GM12864 (cell line): ENCODE data around the gene TRO.

ENCODE experiments used
- DNase-seq: peaks from one replicate; pipeline ENCODE4 v3.0.0-alpha.2; 2011; ENCODE audit warnings: low read depth
- H3K4me3 ChIP-seq: 2 replicates; pipeline ENCODE4 v1.5.1; 2011; ENCODE audit warnings: mild to moderate bottlenecking, low read depth, low read length, control low read depth
- CTCF ChIP-seq: IDR thresholded peaks from 2 replicates; pipeline ENCODE4 v1.5.1; 2011; ENCODE audit warnings: low read depth, mild to moderate bottlenecking, moderate library complexity, low read length, control low read depth, inconsistent platforms; ENCODE audit errors: missing control alignments

TRO gene

GRCh38 chrX:54920610-54921426 lies at the start of gene TRO:
TRO (plus strand) TSS chrX:54920824; CDS start chrX:54922247, 1,423 bp downstream.
- DNase-seq = no peak
- TF ChIP-seq CTCF = peak; percentile 3
- H3K4me3 ChIP-seq = peak within 1 kb of the TSS; percentile 61

GRCh38 chrX:54885740-54886139 lies 34.9 kb upstream of the TRO start:
- no peak for DNase-seq
- no peak for TF ChIP-seq CTCF
- H3K4me3 ChIP-seq = no peak overlapping the region

GRCh38 chrX:54891573-54891972 lies 29.1 kb upstream of the TRO start:
- DNase-seq = peak; percentile 3
- no peak overlapping the region for H3K4me3 ChIP-seq
- peak; percentile 50 for TF ChIP-seq CTCF

- DNase-seq = no peak
- H3K4me3 ChIP-seq = no peak overlapping the region
- no peak for TF ChIP-seq CTCF
These were observed 26.5 kb upstream of the TRO start for GRCh38 chrX:54894159-54894558.

- DNase-seq = no peak
- no peak for TF ChIP-seq CTCF
- no peak overlapping the region for H3K4me3 ChIP-seq
These were observed 10.7 kb upstream of the TRO start for GRCh38 chrX:54909941-54910340.

- peak; percentile 10 for DNase-seq
- no peak for TF ChIP-seq CTCF
- H3K4me3 ChIP-seq = peak overlapping the region; percentile 61
These were observed 900 bp downstream of the TRO start for GRCh38 chrX:54921427-54922021.
